Stimulated activated memory B cell treated with anti-CD40 and anti-IgM and Interleukin-4, amounts not matched to agents 10 μg/mL and 1 μg/mL and 100 μg/mL, for 72 hours (primary cell): ENCODE measurements around the gene CCDC157.
"Not testable (repeated sequence)": the region's sequence is repeated elsewhere in the genome, so short reads cannot be mapped to it uniquely, and the experiment has no call there.

ENCODE experiments used
- ATAC-seq: fragments of 150-1000 bp; cut with Tn5 transposase; 2 replicates; pipeline ENCODE4 v1.10.0; 2021
- H3K27ac Mint-ChIP-seq: one replicate; pipeline ENCODE4 v1.8.0; 2022; ENCODE audit warnings: mild to moderate bottlenecking, mixed read lengths
- H3K27me3 Mint-ChIP-seq: one replicate; pipeline ENCODE4 v1.8.0; 2022; ENCODE audit warnings: mixed read lengths
- H3K36me3 Mint-ChIP-seq: one replicate; pipeline ENCODE4 v1.8.0; 2022; ENCODE audit warnings: mixed read lengths
- H3K4me1 Mint-ChIP-seq: one replicate; pipeline ENCODE4 v1.8.0; 2022; ENCODE audit warnings: mixed read lengths
- H3K4me3 Mint-ChIP-seq: one replicate; pipeline ENCODE4 v1.8.0; 2022; ENCODE audit warnings: mild to moderate bottlenecking, moderate library complexity, mixed read lengths
- H3K9me3 Mint-ChIP-seq: one replicate; pipeline ENCODE4 v1.8.0; 2022; ENCODE audit warnings: mixed read lengths

CCDC157 gene

DNA sequence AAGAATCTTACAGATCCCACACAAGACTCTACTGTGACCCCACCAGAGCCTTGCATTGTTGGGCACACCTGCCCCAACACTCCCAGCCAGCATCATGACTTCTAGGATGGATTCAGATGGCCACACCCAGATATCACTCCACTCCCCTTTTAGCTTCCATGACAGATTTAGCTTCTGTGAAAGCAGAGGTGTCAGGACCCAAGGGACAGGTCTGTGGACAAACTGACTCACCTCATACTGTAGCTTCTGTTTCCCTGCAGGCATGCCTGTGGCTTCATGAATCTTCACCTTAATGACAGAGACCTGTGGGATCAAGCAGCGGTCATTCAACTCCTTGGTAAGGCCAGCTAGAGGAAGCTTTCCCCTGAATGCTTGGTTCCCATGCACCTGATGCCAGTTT, 21.6 kb upstream of the CCDC157 start:
- ATAC-seq, result peak; percentile 58
- Mint-ChIP-seq H3K4me1 (peaks cover 8% of the 10 kb centered on the region), H3K27me3 (no peaks in the 10 kb centered on the region), H3K4me3 (no peak overlapping the region), H3K27ac (no peak overlapping the region), H3K9me3 (no peaks in the 10 kb centered on the region), H3K36me3 (peaks cover 81% of the 10 kb centered on the region)

DNA sequence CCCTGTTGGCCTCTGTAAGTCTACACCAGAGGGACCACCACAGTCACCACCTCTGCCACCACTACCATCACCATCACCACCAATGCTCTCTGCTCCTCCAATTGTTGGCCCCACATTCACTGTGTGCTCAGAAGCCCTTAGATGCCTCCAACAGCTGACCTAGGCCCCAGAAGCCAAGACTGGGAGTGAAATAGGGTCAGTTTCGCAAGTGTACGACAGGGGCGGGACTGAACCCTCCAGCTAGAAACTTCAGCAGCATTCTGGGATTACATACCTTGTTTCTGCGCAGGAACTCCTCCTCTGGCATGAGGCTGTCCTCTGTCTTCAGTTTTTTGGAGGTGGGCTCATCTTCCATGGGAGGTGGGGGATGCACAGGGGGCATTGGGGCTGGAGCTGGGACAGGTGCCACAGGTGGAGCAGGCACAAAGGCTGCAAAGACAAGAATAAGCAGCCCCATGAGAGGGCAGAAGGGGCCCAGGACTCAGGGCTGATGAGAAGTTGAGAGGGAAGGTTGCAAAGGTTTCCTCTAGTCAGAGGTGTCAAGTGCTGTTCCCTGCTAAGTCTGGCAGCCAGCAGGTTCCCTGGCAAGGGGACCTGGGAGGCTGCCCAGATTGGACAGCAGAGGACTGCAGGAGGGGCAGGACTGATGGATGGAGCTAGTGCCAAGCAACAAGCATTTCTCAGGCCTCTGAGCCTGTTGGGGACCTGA, 19.9 kb upstream of the CCDC157 start:
- H3K4me1 Mint-ChIP-seq, result peaks cover 8% of the 10 kb centered on the region
- H3K27ac Mint-ChIP-seq, result no peak overlapping the region
- peaks cover 89% of the 10 kb centered on the region for H3K36me3 Mint-ChIP-seq
- H3K9me3 Mint-ChIP-seq, result no peaks in the 10 kb centered on the region
- no peak for ATAC-seq
- H3K27me3 Mint-ChIP-seq, result no peaks in the 10 kb centered on the region
- no peak overlapping the region for H3K4me3 Mint-ChIP-seq

DNA sequence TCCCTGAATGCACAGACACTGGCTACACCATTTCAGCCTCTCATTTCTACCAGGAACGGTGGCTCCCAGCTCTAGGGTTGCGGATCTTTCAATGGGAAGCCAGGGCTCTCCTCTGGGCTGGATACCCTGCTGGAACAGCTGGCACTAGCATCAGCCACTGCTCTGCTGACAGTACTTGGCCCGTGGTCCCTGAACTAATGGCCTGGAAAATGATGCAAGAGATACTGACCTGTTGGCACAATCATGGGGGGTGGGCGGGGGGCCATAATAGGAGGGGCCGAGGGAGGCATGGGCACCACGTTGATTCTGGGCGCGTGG, 19.4 kb upstream of the CCDC157 start:
- Mint-ChIP-seq H3K9me3 (no peaks in the 10 kb centered on the region), H3K4me1 (peaks cover 8% of the 10 kb centered on the region), H3K4me3 (no peak overlapping the region), H3K27ac (no peak overlapping the region), H3K27me3 (no peaks in the 10 kb centered on the region), H3K36me3 (peaks cover 92% of the 10 kb centered on the region)
- ATAC-seq, result no peak

DNA sequence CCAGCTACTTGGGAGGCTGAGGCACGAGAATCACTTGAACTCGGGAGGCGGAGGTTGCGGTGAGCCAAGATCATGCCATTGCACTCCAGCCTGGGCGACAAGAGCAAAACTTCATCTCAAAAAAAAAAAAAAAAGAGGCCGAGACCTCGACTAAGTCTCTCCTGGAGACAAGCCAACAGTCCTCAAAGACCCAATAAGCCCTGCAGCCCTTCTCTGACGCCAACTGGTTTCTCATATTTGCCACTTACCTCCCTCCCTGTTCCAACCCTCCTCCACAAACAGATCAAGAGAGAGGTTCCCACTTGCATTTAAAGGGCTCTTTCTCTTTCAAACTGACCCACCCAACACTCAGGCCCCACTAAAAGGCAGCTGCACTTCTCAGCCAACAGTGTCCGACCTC, 18.5 kb upstream of the CCDC157 start:
- peaks cover 88% of the 10 kb centered on the region for H3K36me3 Mint-ChIP-seq
- H3K27me3 Mint-ChIP-seq, ATAC-seq, H3K9me3 Mint-ChIP-seq, H3K4me3 Mint-ChIP-seq, H3K27ac Mint-ChIP-seq, H3K4me1 Mint-ChIP-seq: not testable (repeated sequence)

- H3K27me3 Mint-ChIP-seq, result no peaks in the 10 kb centered on the region
- H3K27ac Mint-ChIP-seq, result no peak overlapping the region
- no peak for ATAC-seq
- H3K9me3 Mint-ChIP-seq, result no peaks in the 10 kb centered on the region
- H3K4me3 Mint-ChIP-seq, result no peak overlapping the region
- peaks cover 8% of the 10 kb centered on the region for H3K4me1 Mint-ChIP-seq
- H3K36me3 Mint-ChIP-seq, result peaks cover 89% of the 10 kb centered on the region
Observed at GRCh38 chr22:30338802-30339201, 18.0 kb upstream of the CCDC157 start.

GRCh38 chr22:30340911-30341685, 15.7 kb upstream of the CCDC157 start:
- Mint-ChIP-seq H3K4me1 (no peaks in the 10 kb centered on the region), H3K36me3 (peaks cover 75% of the 10 kb centered on the region), H3K9me3 (no peaks in the 10 kb centered on the region), H3K27ac (no peak overlapping the region), H3K27me3 (no peaks in the 10 kb centered on the region), H3K4me3 (no peak overlapping the region)
- no peak for ATAC-seq

GRCh38 chr22:30344447-30345200, 12.2 kb upstream of the CCDC157 start:
- Mint-ChIP-seq H3K36me3 (peaks cover 58% of the 10 kb centered on the region), H3K27me3 (no peaks in the 10 kb centered on the region), H3K9me3 (no peaks in the 10 kb centered on the region), H3K4me1 (peaks cover 25% of the 10 kb centered on the region), H3K4me3 (no peak overlapping the region), H3K27ac (no peak overlapping the region)
- no peak for ATAC-seq

- H3K27ac Mint-ChIP-seq, result peak overlapping the region; percentile 91
- peaks cover 55% of the 10 kb centered on the region for H3K36me3 Mint-ChIP-seq
- H3K4me1 Mint-ChIP-seq, result peaks cover 48% of the 10 kb centered on the region
- no peaks in the 10 kb centered on the region for H3K9me3 Mint-ChIP-seq
- no peak overlapping the region for H3K4me3 Mint-ChIP-seq
- peak; percentile 65 for ATAC-seq
- no peaks in the 10 kb centered on the region for H3K27me3 Mint-ChIP-seq
Observed at GRCh38 chr22:30347255-30347892, 9.4 kb upstream of the CCDC157 start.

DNA sequence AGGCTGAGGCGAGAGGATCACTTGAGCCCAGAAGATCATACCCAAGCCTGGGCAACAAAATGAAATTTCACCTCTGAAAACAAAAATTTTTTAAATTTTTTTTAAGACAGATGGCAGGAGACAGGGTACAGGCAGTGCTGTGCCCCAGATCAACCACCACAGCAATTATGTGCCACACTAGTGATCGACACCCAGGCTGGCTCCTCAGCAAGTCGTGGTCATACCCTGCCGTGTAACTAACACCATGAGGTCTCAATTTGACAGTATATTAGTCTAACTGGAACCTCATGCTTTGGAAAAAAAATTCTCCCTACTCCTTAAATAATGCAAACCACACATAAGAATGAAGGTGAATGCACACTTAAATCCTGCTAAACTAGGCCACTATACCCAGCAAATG, 8.4 kb upstream of the CCDC157 start:
- peak; percentile 67 for ATAC-seq
- peaks cover 48% of the 10 kb centered on the region for H3K4me1 Mint-ChIP-seq
- H3K27ac Mint-ChIP-seq, result peak overlapping the region; percentile 91
- no peaks in the 10 kb centered on the region for H3K27me3 Mint-ChIP-seq
- peak overlapping the region; percentile 48 for H3K4me3 Mint-ChIP-seq
- peaks cover 52% of the 10 kb centered on the region for H3K36me3 Mint-ChIP-seq
- H3K9me3 Mint-ChIP-seq, result no peaks in the 10 kb centered on the region

GRCh38 chr22:30348809-30349208, 8.0 kb upstream of the CCDC157 start:
- H3K36me3 Mint-ChIP-seq, result peaks cover 52% of the 10 kb centered on the region
- ATAC-seq, result peak; percentile 62
- no peaks in the 10 kb centered on the region for H3K9me3 Mint-ChIP-seq
- no peaks in the 10 kb centered on the region for H3K27me3 Mint-ChIP-seq
- peaks cover 52% of the 10 kb centered on the region for H3K4me1 Mint-ChIP-seq
- peak overlapping the region; percentile 48 for H3K4me3 Mint-ChIP-seq
- H3K27ac Mint-ChIP-seq, result peak overlapping the region; percentile 91

GRCh38 chr22:30351226-30351625, 5.6 kb upstream of the CCDC157 start:
- no peak for ATAC-seq
- H3K4me3 Mint-ChIP-seq, result no peak overlapping the region
- no peak overlapping the region for H3K27ac Mint-ChIP-seq
- no peaks in the 10 kb centered on the region for H3K9me3 Mint-ChIP-seq
- H3K27me3 Mint-ChIP-seq, result no peaks in the 10 kb centered on the region
- peaks cover 51% of the 10 kb centered on the region for H3K36me3 Mint-ChIP-seq
- H3K4me1 Mint-ChIP-seq, result peaks cover 76% of the 10 kb centered on the region

DNA sequence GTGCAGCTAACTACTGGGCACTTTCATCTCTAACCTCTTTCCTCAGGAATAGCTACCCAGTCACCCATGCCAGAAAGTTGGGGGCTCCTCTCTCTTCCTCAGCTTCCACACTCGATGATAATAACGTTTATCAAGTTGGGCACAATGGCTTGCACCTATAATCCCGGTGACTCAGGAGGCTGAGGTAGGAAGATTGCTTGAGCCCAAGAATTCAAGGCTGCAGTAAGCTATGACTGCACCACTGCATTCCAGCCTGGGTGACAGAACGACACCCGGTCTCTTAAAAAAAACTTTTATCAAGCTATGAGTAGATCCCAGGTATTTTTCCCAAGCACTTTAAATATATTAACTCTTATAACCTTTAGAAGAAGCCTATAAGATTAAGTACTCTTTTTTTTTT, 2.2 kb upstream of the CCDC157 start:
- peaks cover 68% of the 10 kb centered on the region for H3K4me1 Mint-ChIP-seq
- peak overlapping the region; percentile 90 for H3K27ac Mint-ChIP-seq
- H3K36me3 Mint-ChIP-seq, result peaks cover 36% of the 10 kb centered on the region
- no peaks in the 10 kb centered on the region for H3K9me3 Mint-ChIP-seq
- no peak for ATAC-seq
- H3K27me3 Mint-ChIP-seq, result no peaks in the 10 kb centered on the region
- peak overlapping the region; percentile 95 for H3K4me3 Mint-ChIP-seq

- H3K27ac Mint-ChIP-seq, result peak overlapping the region; percentile 90
- H3K36me3 Mint-ChIP-seq, result peaks cover 17% of the 10 kb centered on the region
- peak overlapping the region; percentile 95 for H3K4me3 Mint-ChIP-seq
- peaks cover 46% of the 10 kb centered on the region for H3K4me1 Mint-ChIP-seq
- peak; percentile 1 for ATAC-seq
- no peaks in the 10 kb centered on the region for H3K27me3 Mint-ChIP-seq
- H3K9me3 Mint-ChIP-seq, result no peaks in the 10 kb centered on the region
Observed at GRCh38 chr22:30357236-30357570, 396 bp downstream of the CCDC157 start.

DNA sequence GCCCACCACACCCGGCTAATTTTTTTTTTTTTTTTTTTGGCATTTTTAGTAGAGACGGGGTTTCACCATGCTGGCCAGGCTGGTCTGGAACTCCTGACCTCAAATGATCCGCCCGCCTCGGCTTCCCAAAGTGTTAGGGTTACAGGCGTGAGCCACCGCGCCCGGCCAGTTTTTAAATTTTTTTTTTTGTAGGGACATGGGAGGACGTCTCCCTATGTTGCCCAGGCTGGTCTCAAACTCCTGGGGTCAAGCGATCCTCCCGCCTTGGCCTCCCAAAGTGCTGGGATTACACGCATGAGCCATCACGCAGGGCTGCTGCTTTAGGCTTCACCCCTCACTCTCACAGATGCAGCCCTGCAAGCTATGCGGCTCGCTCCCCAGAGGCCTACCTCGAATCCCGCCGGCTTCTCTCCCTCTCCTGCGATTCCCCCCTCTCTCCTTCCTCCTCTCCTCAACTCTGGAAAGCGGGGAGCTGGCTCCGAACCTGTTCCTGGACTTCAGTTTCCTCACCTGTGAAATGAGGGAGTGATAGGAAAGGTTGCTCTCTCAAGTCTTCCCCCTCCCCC, 926 bp downstream of the CCDC157 start:
- no peak for ATAC-seq
- Mint-ChIP-seq H3K27ac (peak overlapping the region; percentile 90), H3K36me3 (peaks cover 11% of the 10 kb centered on the region), H3K27me3 (no peaks in the 10 kb centered on the region), H3K4me3 (peak overlapping the region; percentile 95), H3K4me1 (peaks cover 45% of the 10 kb centered on the region), H3K9me3 (no peaks in the 10 kb centered on the region)

GRCh38 chr22:30358541-30358940, 1.7 kb downstream of the CCDC157 start:
- Mint-ChIP-seq H3K4me1 (peaks cover 44% of the 10 kb centered on the region), H3K27me3 (no peaks in the 10 kb centered on the region), H3K4me3 (no peak overlapping the region), H3K36me3 (peaks cover 10% of the 10 kb centered on the region), H3K27ac (no peak overlapping the region), H3K9me3 (no peaks in the 10 kb centered on the region)
- ATAC-seq, result no peak
